HL-60/S4 treated with phorbol 12-myristate 13-acetate at 8.2 ng/mL for 4 days and 3 days (cell line): ENCODE data around the gene KAT2A.

Experiments
- in situ Hi-C: fragments of 300-500 bp; cut with MboI; formaldehyde crosslinking; loops from 2 replicates; pipeline ENCODE4 v1.15.0; 2022; ENCODE audit warnings: low sequenced_read_pairs

The KAT2A gene

GRCh38 chr17:42097691-42098631 is 23.2 kb downstream of the KAT2A start, which contains the start of gene ZNF385C:
TSS of gene ZNF385C (minus strand) at chr17:42098473. CDS start at chr17:42063056, 35,417 bp downstream.
- in situ Hi-C loops: no loop called here

DNA sequence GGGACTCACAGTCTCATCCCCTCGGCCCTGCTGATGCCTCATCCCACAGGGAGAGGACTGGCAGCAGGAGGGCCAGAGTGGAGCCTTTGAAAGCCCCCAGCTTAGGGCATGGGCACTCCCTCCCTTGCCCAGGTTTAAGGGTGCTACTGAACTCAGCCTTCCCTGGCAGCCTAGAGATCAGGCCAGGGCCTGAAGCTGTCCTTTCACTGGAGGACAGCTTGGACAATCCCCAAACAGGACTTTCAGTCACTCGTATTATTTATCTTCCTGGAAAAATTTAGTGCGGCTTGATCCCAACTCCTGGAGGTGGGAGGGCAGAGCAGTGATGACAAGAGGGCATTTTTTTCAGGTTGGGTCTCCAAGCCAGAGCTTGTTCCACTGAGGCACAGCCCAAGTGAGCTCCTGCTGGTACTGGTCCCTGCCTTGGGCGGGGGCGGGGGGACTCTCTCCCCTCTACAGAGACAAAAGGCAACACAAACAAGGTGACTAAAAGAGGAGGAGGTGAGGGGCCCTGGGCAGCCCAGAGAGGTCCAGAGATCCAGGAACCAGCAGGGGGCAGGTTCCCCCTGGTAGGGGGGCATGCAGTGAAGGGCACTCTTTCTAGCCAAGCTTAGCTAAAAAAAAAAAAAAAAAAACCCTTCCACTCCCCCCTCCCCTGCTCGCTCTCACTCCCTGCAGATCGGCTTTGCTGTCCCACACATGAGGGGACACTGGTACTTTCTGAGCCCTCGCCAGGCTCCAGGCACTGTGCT is 24.6 kb downstream of the KAT2A start:
- in situ Hi-C loops: no loop called here

- in situ Hi-C loops: no loop called here
These were observed 26.6 kb downstream of the KAT2A start for GRCh38 chr17:42094375-42095069.

- in situ Hi-C loops: no loop called here
These were observed 28.2 kb downstream of the KAT2A start for GRCh38 chr17:42092939-42093338.

- in situ Hi-C loops: no loop called here
These were observed 30.0 kb downstream of the KAT2A start for GRCh38 chr17:42090964-42091790.

- in situ Hi-C loops: no loop called here
These were observed 32.4 kb downstream of the KAT2A start for GRCh38 chr17:42088736-42089135.

- in situ Hi-C loops: no loop called here
These were observed 33.1 kb downstream of the KAT2A start for GRCh38 chr17:42087736-42088705.

GRCh38 chr17:42087042-42087701 is 34.0 kb downstream of the KAT2A start:
- in situ Hi-C loops: no loop called here

DNA sequence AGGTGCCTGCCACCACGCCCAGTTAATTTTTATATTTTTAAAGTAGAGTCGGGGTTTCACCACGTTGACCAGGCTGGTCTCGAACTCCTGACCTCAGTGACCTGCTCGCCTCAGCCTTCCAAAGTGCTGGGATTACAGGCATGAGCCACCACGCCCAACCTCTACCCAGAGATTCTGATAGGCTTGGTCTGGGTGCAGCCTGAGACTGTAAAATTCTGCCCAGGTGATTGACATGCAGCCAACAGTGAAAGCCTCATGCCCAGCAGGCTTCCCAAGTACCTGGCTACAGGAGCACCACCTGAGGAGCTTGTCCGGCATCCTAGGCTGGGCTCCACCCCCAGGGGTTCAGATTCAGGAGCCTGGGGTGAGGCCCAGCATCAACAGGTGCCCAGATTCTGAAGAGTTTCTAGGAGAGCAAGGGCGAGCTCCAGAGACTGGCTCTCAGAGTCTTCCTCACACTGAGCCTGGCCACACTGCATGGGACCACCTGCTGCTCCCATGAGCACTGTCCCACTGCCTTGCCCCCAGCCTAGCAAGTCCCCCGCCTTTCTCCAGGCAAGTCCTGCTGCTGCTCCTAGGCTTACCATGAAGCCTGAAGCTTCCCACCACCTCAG is 39.5 kb downstream of the KAT2A start:
- in situ Hi-C loops: no loop called here

DNA sequence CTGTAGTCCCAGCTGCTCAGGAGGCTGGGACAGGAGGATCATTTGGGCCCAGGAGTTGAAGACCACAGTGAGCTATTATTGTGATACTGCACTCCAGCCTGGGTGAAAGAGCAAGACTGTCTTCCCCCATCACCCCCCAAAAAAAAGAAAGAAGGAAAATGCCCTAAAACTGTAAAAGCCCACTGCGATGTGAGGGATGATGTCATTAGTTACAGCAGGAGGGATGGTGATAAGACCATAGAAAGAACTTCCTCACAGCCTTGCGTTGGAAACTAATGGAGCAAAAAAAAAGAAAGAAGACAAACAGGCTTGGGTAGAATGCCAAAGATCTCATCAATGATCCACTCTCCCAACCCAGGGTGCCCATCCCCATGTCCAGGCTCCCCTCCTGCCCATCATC is 41.6 kb downstream of the KAT2A start:
- in situ Hi-C loops: no loop called here

- in situ Hi-C loops: no loop called here
These were observed 42.6 kb downstream of the KAT2A start for GRCh38 chr17:42078396-42079043.

- in situ Hi-C loops: no loop called here
These were observed 43.4 kb downstream of the KAT2A start for GRCh38 chr17:42077755-42078154.

DNA sequence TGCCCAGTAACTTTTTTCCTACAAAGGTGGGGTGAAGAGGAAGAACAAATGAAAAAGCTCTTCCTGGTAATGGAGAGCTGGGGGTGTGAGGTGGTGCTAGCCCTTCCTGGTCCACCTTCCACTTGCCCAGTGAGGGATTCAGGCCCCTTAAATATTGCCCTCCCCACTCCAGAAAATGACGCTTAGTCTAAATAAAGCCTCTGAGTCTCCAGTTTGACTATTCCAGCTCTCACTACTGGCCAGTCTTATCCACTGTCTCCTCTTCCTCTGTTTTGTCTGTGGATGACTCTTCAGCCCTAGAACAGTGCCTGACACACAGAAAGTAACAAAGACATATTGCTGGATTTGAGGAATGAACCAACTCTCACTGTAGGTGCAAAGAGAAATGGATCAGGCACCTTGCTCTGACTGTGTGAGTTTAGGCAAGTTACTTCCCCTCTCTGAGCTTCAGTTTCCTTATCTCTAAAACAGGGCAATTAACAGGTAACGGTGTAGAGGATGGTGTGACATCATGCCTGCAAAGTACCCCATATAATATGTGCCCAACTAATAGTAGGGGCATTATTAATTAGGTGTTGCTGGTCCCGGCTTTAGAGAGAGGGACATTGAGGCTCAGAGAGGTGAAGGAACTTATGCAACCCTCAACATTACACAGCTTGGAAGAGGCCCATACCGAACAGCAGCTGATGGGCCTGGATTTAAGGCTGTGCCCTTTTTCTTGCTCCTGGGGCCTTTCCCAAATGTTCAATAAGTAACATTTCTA is 44.2 kb downstream of the KAT2A start:
- in situ Hi-C loops: no loop called here

DNA sequence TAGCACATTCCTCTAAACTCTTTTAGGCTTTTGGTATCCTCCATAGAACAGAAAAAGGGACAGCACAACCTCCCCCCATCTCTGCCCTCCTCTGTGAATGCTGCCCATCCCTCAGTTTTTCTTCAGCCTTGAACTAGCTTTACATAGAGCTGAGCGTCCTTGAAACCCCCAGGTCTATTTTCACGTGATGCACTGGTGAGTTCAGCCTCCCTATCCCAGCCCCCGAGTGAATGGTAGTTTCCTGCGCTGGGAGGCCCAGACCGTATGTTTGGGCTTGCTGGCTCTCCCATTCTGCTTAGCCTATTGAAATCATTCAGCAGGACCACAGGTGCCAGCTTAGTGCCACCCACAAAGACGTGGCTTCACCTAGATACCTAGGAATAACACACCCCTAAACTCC is 45.4 kb downstream of the KAT2A start:
- in situ Hi-C loops: no loop called here

GRCh38 chr17:42072323-42073187 is 48.6 kb downstream of the KAT2A start:
- in situ Hi-C loops: no loop called here

- in situ Hi-C loops: no loop called here
These were observed 49.4 kb downstream of the KAT2A start for GRCh38 chr17:42071810-42072209.
